Measurements from ENCODE around the gene PPP1R14C. TPM values are rescaled to one million over a fixed set of nuclear protein-coding genes. Genes with fewer than 3 reads are reported as not detected.

The PPP1R14C gene
- total and polyA plus RNA-seq, 2 donors (not counting 1 experiment from before 2014, with no cell fraction given), result 0.17 TPM; not detected in 1

DNA sequence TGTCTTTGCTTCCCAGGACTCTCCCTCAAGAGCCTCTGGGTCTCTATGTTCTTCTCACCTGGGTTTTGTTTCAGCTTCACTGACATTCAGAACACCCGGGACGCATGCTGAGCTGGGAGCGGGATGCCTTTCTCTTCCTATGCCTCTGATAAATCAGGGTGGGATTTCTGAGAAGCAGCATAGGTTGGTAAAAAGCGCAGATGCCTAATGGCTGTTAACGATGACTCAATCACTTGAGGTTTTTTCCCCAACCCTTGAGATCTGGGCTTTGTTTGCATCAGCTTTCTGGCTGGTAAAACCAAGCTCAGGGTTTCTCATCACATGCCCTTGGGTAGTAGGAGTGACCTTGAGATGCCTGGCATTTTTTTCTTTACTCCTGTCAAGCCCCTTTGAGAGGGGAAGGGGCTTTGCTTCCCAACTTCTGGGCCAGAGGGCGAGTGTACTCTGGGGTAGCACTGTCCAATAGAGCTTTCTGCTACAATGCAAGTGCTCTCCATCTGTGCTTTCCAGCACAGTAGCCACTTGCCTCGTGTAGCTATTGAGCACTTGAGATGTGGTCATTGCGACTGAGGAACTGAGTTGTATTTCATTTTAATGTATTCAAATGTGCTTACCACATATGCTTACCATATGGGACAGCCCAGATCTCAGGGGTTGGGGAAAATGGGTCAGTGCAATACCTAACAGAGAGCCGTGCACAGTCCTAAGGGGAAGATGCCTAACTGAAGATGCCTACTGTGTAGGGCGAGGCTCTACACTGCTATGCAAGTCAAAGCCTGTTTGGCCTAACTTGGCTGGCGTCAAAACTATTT is 69.1 kb downstream of the PPP1R14C start:
- Histone ChIP-seq H3K36me3 (ENCODE audit: control insufficient read depth, insufficient read depth, low read length) (no peaks in the 10 kb centered on the region), H2AFZ (ENCODE audit: low read length) (no peak overlapping the region), H3K4me1 (ENCODE audit: control insufficient read depth, extremely low read depth, insufficient read depth, low read length) (no peaks in the 10 kb centered on the region), H3K27ac (ENCODE audit: insufficient read depth, low read length) (no peak overlapping the region), H3K4me3 (replicated peaks in 1 of 4; ENCODE audit: control extremely low read depth in 1 of 4, insufficient read depth in 1 of 4, low read depth in 3 of 4, low read length in 4 of 4) (no peak overlapping the region), H3K9ac (ENCODE audit: insufficient read depth, low read length) (no peak overlapping the region), H3K4me2 (ENCODE audit: extremely low read depth, insufficient read depth, low read length) (no peak overlapping the region), H3K9me3 (ENCODE audit: control insufficient read depth, insufficient read depth, low read depth, low read length) (no peaks in the 10 kb centered on the region), H4K20me1 (ENCODE audit: control insufficient read depth, extremely low read depth, insufficient read depth, low read length) (no peaks in the 10 kb centered on the region), H3K79me2 (ENCODE audit: control insufficient read depth, insufficient read depth, low read length) (no peaks in the 10 kb centered on the region), H3K27me3 (ENCODE audit: control insufficient read depth, insufficient read depth, low read length) (no peaks in the 10 kb centered on the region)
- peak in 1 of 2 donors; percentile 75 for DNase-seq (ENCODE audit: low read depth in 2 of 2)
- TF ChIP-seq EZH2 (IDR thresholded peaks at IDR 0.05; ENCODE audit: low read length, missing control alignments) (no peak), CTCF (conservative IDR thresholded peaks at IDR 0.05 in 1 of 2, IDR thresholded peaks at IDR 0.05 in 1 of 2; ENCODE audit: low read depth in 1 of 2, low read length in 2 of 2) (no peak)

- no peaks in the 10 kb centered on the region for H3K79me2 ChIP-seq (ENCODE audit: control insufficient read depth, insufficient read depth, low read length)
- peak in 1 of 2 donors; percentile 27 for DNase-seq (ENCODE audit: low read depth in 2 of 2)
- no peaks in the 10 kb centered on the region for H3K36me3 ChIP-seq (ENCODE audit: control insufficient read depth, insufficient read depth, low read length)
Observed at GRCh38 chr6:150212778-150213177, 69.9 kb downstream of the PPP1R14C start.

DNA sequence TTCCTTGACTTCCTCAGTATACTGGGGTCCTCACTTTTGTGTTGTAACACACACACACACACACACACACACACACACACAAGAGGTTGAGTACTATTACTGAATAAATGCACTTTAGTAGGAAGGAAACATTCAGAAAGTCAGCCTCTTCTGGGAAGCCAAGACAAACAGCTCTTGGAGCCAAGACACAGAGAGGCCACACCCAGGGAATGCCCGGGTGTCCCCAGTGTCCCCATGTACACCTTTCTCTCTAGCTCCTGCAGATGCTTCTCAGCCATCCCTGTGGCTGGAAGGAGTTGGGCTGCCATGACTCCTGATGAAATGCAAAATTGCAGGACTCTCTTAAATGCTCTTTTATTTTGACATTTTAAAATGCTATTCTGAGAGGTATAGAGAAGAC is 70.5 kb downstream of the PPP1R14C start:
- no peaks in the 10 kb centered on the region for H3K4me1 ChIP-seq (ENCODE audit: control insufficient read depth, extremely low read depth, insufficient read depth, low read length)
- no peak overlapping the region for H2AFZ ChIP-seq (ENCODE audit: low read length)
- no peak overlapping the region for H3K4me2 ChIP-seq (ENCODE audit: extremely low read depth, insufficient read depth, low read length)
- no peaks in the 10 kb centered on the region for H3K36me3 ChIP-seq (ENCODE audit: control insufficient read depth, insufficient read depth, low read length)
- no peak overlapping the region for H3K27ac ChIP-seq (ENCODE audit: insufficient read depth, low read length)
- no peak overlapping the region for H3K4me3 ChIP-seq (replicated peaks in 1 of 4; ENCODE audit: control extremely low read depth in 1 of 4, insufficient read depth in 1 of 4, low read depth in 3 of 4, low read length in 4 of 4)
- DNase-seq (ENCODE audit: low read depth in 2 of 2), result no peak
- no peaks in the 10 kb centered on the region for H4K20me1 ChIP-seq (ENCODE audit: control insufficient read depth, extremely low read depth, insufficient read depth, low read length)
- no peaks in the 10 kb centered on the region for H3K27me3 ChIP-seq (ENCODE audit: control insufficient read depth, insufficient read depth, low read length)
- no peaks in the 10 kb centered on the region for H3K9me3 ChIP-seq (ENCODE audit: control insufficient read depth, insufficient read depth, low read depth, low read length)
- no peak overlapping the region for H3K9ac ChIP-seq (ENCODE audit: insufficient read depth, low read length)
- TF ChIP-seq EZH2 (IDR thresholded peaks at IDR 0.05; ENCODE audit: low read length, missing control alignments) (no peak), CTCF (conservative IDR thresholded peaks at IDR 0.05 in 1 of 2, IDR thresholded peaks at IDR 0.05 in 1 of 2; ENCODE audit: low read depth in 1 of 2, low read length in 2 of 2) (no peak)
- no peaks in the 10 kb centered on the region for H3K79me2 ChIP-seq (ENCODE audit: control insufficient read depth, insufficient read depth, low read length)

More at GRCh38 chr6:150212778-150213177, 69.9 kb downstream of the PPP1R14C start:
- TF ChIP-seq CTCF (conservative IDR thresholded peaks at IDR 0.05 in 1 of 2, IDR thresholded peaks at IDR 0.05 in 1 of 2; ENCODE audit: low read depth in 1 of 2, low read length in 2 of 2) (no peak), EZH2 (IDR thresholded peaks at IDR 0.05; ENCODE audit: low read length, missing control alignments) (no peak)
- H3K4me3 ChIP-seq (replicated peaks in 1 of 4; ENCODE audit: control extremely low read depth in 1 of 4, insufficient read depth in 1 of 4, low read depth in 3 of 4, low read length in 4 of 4), result no peak overlapping the region
- H3K27ac ChIP-seq (ENCODE audit: insufficient read depth, low read length), result no peak overlapping the region
- no peak overlapping the region for H3K4me2 ChIP-seq (ENCODE audit: extremely low read depth, insufficient read depth, low read length)
- H2AFZ ChIP-seq (ENCODE audit: low read length), result no peak overlapping the region
- H3K9me3 ChIP-seq (ENCODE audit: control insufficient read depth, insufficient read depth, low read depth, low read length), result no peaks in the 10 kb centered on the region
- no peak overlapping the region for H3K9ac ChIP-seq (ENCODE audit: insufficient read depth, low read length)
- no peaks in the 10 kb centered on the region for H3K27me3 ChIP-seq (ENCODE audit: control insufficient read depth, insufficient read depth, low read length)
- no peaks in the 10 kb centered on the region for H3K4me1 ChIP-seq (ENCODE audit: control insufficient read depth, extremely low read depth, insufficient read depth, low read length)
- no peaks in the 10 kb centered on the region for H4K20me1 ChIP-seq (ENCODE audit: control insufficient read depth, extremely low read depth, insufficient read depth, low read length)

Measured in fibroblast of lung (primary cell).